ENCODE data around the gene MCTP1.

Gene MCTP1

DNA sequence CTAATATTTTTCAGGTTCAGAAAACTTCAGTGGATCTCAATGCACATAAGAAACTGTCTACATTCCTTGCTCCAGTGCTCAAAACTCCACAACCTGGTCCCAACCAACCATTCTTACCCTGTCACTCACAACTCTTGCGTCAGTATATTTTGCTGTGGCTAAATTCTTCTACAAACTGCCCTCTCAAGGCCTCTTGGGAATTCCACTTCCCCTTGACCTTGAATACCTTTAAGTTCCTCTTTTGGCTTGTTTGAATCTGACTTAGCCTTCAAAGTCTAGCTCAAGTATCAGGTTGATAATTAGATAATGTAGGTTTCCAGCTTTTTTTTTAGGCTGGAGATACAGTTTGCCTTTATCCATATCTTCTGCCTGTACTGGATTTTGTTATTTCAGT is 538.2 kb downstream of the MCTP1 start:
- no peak for DNase-seq

DNA sequence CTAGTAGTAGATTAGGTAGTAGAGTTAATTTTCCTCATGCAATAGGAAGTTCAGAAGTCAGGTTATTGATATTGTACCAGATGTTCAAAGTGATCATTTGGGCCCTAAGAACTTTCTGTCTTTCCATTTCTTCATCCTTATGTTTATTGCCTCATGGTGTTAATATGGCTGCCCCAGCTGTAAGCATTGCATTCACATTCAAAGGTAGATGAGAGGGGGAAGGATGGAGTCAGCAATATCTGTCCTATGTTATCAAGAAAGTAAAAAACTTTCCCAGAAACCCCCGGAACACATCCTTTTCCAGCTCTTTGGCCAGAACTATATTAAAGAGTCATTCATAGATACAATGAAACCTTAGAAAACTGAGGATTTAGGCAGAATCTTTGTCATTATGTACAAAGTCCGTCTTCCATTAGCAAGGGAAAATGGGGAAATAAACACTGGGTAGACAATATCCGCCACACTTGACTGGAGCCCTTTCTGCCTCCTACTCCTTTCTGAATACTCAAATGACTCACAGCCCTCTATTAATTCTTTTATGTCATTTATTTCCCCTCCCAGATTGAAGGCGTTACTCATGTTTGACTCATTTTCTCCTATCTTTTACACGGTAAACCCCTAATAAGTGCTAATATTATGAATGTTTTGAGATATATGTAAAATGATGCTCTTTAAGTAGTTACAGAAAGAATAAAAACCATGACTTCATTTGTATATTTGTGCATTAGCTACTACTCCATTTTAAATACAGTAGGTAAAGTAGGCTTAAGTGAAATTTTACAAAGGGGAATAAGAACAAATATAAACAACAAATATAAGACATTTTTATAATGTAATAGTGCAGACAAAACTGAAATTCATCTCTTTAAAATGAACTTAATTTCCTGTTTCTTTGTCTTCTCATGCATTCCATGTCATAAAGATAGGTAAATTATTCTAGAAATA is 538.8 kb downstream of the MCTP1 start:
- DNase-seq = no peak

DNA sequence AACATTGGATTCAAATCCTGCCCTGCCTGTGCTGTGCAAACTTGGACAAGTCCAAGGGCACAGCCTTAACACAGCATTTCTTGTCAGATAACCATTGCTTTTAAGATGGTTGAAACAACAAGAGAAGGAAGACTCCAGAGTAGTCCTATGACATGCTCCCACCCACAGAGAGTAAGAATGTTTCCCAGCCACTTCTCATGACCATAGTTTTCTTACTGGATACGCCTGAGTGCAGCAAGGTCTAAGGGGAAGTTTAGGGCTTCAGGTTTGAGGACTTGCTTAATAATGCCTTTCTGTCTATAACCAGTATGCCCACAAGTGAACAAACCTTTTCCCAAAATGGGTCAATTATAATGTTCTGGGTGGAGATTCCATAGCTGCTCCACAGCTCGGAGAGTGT is 540.0 kb downstream of the MCTP1 start:
- DNase-seq = no peak

- DNase-seq = no peak
Measured at GRCh38 chr5:94742852-94743251, 542.0 kb downstream of the MCTP1 start.

DNA sequence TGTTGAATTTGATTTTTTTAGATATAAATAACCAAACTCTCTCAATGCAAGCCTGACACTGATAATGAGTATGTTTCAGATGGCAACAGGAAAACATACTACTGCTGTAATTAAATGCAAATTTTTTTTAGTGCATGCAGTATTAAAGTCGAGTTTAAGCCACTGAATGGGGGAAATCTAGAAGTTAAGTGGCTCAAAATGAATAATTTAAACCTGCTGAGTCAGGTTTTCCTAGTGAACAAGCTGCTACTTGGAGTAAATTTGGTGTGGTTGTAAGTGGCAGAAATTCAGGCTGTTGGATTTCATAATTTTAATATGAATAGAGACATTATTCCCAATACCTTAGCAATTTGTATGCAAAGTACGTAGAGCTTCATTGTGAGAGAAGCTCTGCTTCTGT is 544.6 kb downstream of the MCTP1 start:
- no peak for DNase-seq

GRCh38 chr5:94736498-94736897 is 548.4 kb downstream of the MCTP1 start:
- no peak for DNase-seq

- DNase-seq = no peak
Measured at GRCh38 chr5:94731471-94731870, 553.4 kb downstream of the MCTP1 start.

DNA sequence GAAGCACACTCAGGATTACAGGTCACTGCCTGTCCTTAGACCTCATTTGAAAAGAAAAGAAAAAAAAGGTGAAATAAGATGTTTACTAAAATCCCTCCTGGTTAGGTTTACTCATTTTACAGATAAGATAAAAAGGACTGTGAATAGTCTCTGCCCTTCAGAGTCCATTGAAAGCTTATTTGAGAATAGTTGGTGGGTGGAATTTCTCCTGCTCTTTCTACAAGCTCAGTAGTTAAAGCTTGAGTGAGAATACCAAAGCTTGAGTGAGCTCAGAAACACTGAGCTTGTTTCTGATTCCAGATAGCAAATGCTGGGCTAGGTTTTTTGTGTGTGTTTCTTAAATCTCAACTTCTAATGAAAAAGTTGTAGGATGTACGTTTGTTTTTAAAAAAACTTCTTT is 559.8 kb downstream of the MCTP1 start:
- DNase-seq = no peak

DNA sequence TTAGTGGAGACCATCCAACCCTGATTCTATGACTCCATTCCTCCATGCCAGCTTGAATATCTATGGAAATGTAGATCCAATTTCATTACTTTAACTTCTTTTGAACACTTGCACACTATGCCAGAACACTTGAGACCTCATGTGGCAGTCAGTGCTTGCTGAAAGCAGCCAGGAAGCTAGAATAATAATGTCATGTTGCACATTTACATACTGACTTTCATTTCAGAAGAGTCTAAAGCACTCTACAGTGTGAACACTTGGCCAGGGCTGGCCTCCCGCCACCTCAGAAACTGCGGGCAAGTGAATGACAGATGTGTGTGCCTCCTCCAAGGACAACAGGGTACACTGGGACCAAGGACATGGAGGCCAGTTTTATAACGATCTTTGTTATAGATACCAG is 569.1 kb downstream of the MCTP1 start:
- no peak for DNase-seq

DNA sequence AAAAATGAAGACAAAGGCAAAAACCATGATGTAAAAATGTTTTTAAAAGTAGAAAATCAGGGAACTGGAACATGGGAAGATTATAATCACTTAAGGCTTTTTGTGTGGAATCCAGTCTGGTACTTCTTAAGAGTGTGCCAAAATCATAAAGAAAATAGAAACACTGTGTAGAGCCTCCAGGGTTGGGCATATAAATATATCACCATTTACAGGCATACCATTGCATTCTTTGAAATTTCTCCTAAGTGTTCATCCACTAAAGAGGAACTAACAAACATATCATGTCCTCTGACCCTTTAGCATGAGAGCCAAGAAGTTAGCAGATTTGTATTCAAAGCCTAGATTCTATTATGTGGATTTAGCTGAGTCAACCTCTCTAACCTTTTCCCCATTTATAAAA is 573.1 kb downstream of the MCTP1 start:
- no peak for DNase-seq

- no peak for DNase-seq
Measured at GRCh38 chr5:94709277-94709676, 575.6 kb downstream of the MCTP1 start.

GRCh38 chr5:94707359-94707758 is 577.5 kb downstream of the MCTP1 start:
- no peak for DNase-seq

GRCh38 chr5:94705427-94705826 is 579.5 kb downstream of the MCTP1 start:
- DNase-seq = no peak

GRCh38 chr5:94702729-94703128 is 582.2 kb downstream of the MCTP1 start:
- DNase-seq = no peak

DNA sequence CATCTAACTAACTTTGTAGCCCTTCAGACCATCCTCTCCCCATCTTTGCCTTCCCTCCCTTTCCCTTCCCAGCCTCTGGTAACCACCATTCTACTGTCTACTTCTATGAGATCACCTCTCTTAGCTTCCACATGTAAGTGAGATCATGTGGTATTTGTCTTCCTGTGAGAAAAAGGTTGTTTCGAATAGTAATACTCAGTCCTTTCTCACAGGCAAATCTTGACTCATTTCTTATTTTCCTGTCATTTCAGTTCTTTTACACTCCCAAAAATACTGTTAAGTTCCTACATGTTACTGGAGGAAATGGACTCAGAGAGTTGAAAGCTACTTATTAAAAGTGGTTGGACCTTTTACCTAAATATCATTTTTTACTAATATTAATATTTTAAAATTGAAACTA is 584.3 kb downstream of the MCTP1 start:
- no peak for DNase-seq

- DNase-seq = no peak
Measured at GRCh38 chr5:94699562-94699961, 585.3 kb downstream of the MCTP1 start.

DNA sequence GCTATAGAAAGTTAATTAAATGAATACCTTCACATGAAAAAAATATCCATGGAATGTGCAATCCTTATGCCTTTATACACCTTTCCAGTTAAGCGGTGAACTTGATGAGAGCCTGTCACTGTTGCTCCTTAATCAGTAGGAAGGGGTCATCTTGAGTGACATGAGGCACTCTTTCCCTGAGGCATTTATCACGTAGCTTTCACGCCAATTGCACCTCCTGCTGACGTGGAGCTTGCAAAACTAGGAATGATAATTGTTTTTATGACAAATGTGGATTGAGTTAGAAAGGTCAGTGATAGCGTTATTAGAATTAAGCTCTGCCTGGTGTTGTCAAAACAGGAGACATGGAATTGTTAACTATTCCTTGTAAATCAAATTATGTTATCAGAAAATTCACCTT is 586.7 kb downstream of the MCTP1 start:
- no peak for DNase-seq

GRCh38 chr5:94694671-94695070 is 590.2 kb downstream of the MCTP1 start:
- no peak for DNase-seq

- DNase-seq = no peak
Measured at GRCh38 chr5:94693845-94694370, 591.0 kb downstream of the MCTP1 start.

- no peak for DNase-seq
Measured at GRCh38 chr5:94693043-94693822, 591.7 kb downstream of the MCTP1 start.

GRCh38 chr5:94692581-94692980 is 592.3 kb downstream of the MCTP1 start:
- DNase-seq = no peak

DNA sequence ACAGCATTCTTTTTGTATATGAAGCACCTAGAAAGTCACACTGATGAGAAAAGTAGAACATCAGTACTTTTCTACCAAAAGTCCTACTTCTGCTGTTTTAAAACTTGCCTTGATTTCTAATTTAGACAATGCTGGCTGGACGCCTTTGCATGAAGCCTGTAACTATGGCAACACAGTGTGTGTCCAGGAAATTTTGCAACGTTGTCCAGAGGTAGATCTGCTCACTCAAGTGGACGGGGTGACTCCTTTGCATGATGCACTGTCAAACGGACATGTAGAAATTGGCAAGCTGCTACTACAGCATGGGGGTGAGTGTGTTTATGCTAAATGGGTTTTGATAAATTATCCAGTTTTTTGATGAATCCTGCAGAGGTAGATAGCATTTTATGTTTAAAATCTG is 592.9 kb downstream of the MCTP1 start:
- DNase-seq = no peak

DNA sequence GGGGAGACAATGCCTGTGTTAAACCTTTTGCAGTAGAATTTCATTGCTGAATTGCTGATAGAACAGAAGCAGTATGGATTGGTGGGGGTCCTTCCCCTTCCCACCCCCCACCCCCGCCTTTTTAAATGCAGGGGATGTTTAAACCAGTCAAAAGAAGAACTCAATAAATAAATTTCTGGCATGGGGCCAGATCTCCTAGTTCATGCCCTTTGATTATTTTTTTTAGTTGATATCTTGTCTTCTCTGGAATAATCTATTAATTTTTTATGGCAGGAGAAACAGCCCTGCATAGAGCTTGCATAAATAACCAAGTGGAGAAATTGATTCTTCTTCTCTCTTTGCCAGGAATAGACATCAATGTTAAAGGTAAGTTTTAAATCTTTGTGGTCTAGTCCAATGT is 593.6 kb downstream of the MCTP1 start:
- no peak for DNase-seq

- no peak for DNase-seq
Measured at GRCh38 chr5:94690778-94691177, 594.1 kb downstream of the MCTP1 start.
